Muscle layer of colon (tissue), 2 donors: ENCODE data around the gene SERPINB7.

Experiments used
- H3K27ac ChIP-seq: one replicate; pipeline ENCODE4 v1.7.0; 2013; ENCODE audit warnings: low read depth, mild to moderate bottlenecking, low read length, moderate library complexity
- H3K27me3 ChIP-seq, 2 donors: one replicate each; pipeline ENCODE4 v1.7.0; 2013; ENCODE audit warnings: low read length in 2 of 2, mild to moderate bottlenecking in 2 of 2; ENCODE audit not compliant: insufficient read depth in 2 of 2, control insufficient read depth in 1 of 2
- H3K36me3 ChIP-seq: one replicate; pipeline ENCODE4 v1.7.0; 2013; ENCODE audit warnings: mild to moderate bottlenecking, low read length; ENCODE audit not compliant: insufficient read depth
- H3K4me1 ChIP-seq: one replicate; pipeline ENCODE4 v1.7.0; 2013; ENCODE audit warnings: mild to moderate bottlenecking, low read length; ENCODE audit not compliant: insufficient read depth
- H3K4me3 ChIP-seq, 2 donors: one replicate each; pipeline ENCODE4 v1.7.0; 2013; ENCODE audit warnings: low read length in 2 of 2, low read depth in 1 of 2, mild to moderate bottlenecking in 1 of 2, moderate library complexity in 1 of 2
- H3K9ac ChIP-seq: one replicate; pipeline ENCODE4 v1.7.0; 2013; ENCODE audit warnings: low read length
- H3K9me3 ChIP-seq: one replicate; pipeline ENCODE4 v1.7.0; 2013; ENCODE audit warnings: mild to moderate bottlenecking, low read length
- donor health status: abdominal sarcoma.
- donor health status: Adenocarcinoma of cecum.

Gene SERPINB7, protein sequence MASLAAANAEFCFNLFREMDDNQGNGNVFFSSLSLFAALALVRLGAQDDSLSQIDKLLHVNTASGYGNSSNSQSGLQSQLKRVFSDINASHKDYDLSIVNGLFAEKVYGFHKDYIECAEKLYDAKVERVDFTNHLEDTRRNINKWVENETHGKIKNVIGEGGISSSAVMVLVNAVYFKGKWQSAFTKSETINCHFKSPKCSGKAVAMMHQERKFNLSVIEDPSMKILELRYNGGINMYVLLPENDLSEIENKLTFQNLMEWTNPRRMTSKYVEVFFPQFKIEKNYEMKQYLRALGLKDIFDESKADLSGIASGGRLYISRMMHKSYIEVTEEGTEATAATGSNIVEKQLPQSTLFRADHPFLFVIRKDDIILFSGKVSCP

DNA sequence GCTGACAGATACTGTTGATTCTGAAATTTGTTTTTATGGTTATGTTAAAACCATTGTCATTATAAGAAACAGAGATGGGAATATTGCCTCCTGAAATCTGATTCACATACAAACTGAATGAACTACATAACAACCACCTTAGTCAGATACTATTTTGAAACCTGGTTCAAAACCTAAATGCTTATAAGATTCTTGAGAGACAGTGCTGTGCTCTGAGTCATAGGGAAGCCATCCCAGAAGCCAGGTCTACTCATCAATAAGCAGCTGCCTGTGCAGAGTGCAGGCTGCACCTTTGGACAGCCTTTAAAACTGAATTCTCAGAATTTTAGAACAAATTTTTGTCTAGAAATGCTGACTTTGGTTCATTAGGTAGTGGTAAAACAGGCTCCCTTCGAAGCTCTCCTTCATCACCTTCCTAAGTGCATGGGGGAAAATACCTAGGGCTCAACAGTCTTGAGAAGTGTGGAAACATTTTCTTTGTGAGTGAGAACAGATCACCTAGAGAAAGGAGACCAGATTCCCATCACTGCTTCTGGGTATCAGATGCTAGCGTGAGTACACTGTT, at the start of gene SERPINB7:
TSS of gene SERPINB7 (plus strand) at position 253 of the 565 bp plus-strand sequence. CDS start 6,955 bp downstream, outside the sequence.
- Histone ChIP-seq H3K27ac (no peak within 1 kb of the TSS), H3K4me3 (no peak within 1 kb of the TSS), H3K27me3 (no peaks in the 10 kb centered on the region), H3K9me3 (no peaks in the 10 kb centered on the region), H3K4me1 (no peaks in the 10 kb centered on the region), H3K9ac (no peak within 1 kb of the TSS), H3K36me3 (no peaks in the 10 kb centered on the region)

DNA sequence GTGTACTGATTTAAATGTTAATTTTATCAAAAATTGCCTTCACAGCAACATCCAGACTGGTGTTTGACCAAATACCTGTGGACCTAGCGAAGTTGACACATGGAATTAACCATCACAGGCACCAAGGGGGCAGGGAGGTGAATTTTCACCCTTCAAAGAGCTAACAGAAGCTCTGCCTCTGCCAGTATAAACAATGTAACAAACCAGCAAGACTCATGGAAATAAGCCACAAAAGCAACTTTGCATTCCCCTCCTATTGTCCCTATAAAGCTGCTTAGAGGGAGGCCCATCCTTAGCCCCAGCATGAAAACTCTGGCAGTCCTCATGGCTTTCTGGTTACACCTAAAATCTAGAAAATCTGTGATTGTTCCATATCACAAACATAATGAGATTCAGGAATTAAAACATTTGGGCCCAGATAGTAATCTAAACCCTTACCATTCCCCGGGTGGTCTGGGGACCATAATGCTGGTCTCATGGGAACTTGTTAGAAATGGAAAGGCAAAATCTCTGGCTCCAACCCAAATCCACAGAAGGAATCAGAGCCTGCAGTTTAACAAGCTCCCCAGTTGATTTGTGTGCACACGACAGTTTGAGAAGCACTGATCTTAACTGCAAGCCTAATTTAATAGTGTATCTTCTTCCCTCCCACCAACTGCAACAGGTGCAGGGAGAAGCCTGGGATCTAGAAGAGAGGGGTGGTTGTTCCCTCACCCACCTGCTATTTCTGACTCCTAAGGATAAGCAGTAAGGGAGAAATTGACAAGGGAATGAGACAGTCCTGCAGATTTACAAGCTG, 49.3 kb upstream of the SERPINB7 start:
- no peaks in the 10 kb centered on the region for H3K9me3 ChIP-seq
- no peak overlapping the region for H3K9ac ChIP-seq
- no peaks in the 10 kb centered on the region for H3K27me3 ChIP-seq
- H3K27ac ChIP-seq = no peak overlapping the region
- no peaks in the 10 kb centered on the region for H3K36me3 ChIP-seq
- H3K4me1 ChIP-seq = peaks cover 10% of the 10 kb centered on the region
- H3K4me3 ChIP-seq = no peak overlapping the region

DNA sequence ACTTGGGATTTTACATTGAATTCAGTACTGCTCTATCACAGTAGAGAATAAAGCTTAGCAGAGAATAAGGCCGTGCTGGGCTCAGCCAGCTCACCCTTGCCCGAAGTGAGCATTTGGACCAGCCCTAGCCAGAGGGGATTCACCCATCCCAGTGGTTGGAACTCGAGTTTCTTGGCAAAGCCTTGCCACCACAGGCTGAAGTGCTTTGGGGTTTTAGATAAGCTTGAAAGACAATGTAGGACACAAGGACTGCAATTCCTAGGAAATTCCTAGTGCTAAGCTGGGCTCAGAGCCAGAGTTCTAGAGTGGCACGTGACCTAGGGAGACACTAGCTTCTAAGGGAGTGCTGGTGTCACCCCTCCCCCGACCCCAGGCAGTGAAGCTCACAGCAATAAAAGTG, 44.4 kb upstream of the SERPINB7 start:
- Histone ChIP-seq H3K27me3 (no peaks in the 10 kb centered on the region), H3K27ac (no peak overlapping the region), H3K9me3 (no peaks in the 10 kb centered on the region), H3K36me3 (no peaks in the 10 kb centered on the region), H3K4me1 (peaks cover 7% of the 10 kb centered on the region), H3K4me3 (no peak overlapping the region), H3K9ac (no peak overlapping the region)

DNA sequence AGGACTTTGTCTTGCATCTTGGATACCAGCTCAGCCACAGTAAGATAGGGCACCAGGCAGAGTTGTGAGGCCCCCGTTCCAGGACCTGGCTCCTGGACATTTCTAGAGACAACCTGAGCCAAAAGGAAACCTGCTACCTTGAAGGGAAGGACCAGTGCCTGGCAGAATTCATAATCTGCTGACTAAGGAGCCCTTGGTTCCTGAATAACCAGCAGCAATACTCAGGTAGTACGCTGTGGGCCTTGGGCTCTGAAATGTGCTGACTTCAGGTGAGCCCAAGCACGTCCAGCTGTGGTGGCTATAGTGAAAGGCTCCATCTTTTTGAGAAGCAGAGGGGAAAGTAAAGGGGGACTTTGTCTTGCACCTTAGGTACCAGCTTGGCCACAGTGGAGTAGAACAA, 44.0 kb upstream of the SERPINB7 start:
- no peaks in the 10 kb centered on the region for H3K27me3 ChIP-seq
- H3K4me3 ChIP-seq = no peak overlapping the region
- no peaks in the 10 kb centered on the region for H3K36me3 ChIP-seq
- H3K9ac ChIP-seq = no peak overlapping the region
- H3K4me1 ChIP-seq = peaks cover 2% of the 10 kb centered on the region
- no peaks in the 10 kb centered on the region for H3K9me3 ChIP-seq
- no peak overlapping the region for H3K27ac ChIP-seq

DNA sequence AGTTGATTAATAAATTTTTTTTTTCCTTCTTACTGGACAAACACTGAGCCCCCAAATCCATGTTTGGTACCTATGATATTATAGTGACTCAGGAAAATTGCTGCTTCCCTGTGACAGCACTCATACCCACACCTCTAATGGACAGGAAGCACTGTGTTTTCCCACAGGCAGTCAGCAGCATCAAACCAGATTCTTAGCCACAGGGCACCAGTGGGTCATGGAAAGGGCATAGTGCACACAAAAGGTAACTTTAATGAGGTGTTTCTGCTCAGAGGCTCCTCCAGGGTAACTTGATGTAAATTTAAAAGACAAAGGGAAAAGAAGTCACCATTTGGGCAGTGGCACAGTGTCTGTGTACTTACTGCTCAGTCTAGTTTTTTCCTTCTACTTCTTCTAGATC, 38.3 kb upstream of the SERPINB7 start:
- no peaks in the 10 kb centered on the region for H3K36me3 ChIP-seq
- H3K27me3 ChIP-seq = no peaks in the 10 kb centered on the region
- H3K4me1 ChIP-seq = no peaks in the 10 kb centered on the region
- H3K4me3 ChIP-seq = no peak overlapping the region
- no peaks in the 10 kb centered on the region for H3K9me3 ChIP-seq
- no peak overlapping the region for H3K27ac ChIP-seq
- H3K9ac ChIP-seq = no peak overlapping the region

DNA sequence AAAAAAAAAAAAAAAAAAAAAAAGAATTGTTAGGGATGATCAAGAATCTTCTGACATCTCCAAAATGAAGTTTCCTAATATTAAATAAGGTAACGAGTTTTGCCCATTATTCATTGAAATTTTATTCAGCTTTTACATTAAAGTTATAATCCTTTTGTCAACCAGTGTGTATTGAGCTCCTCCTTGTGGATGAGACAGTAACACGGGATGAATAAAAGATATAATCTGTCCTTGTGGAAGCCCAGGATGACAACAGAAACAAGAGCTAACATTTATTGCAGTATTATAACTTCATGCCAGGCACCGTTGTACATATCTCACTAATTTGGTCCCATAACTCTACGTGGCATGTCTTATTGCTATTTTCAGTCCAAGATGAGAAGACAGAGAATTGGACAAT, 33.4 kb upstream of the SERPINB7 start:
- no peak overlapping the region for H3K4me3 ChIP-seq
- no peaks in the 10 kb centered on the region for H3K4me1 ChIP-seq
- no peak overlapping the region for H3K9ac ChIP-seq
- H3K36me3 ChIP-seq = no peaks in the 10 kb centered on the region
- H3K27me3 ChIP-seq = no peaks in the 10 kb centered on the region
- H3K27ac ChIP-seq = no peak overlapping the region
- H3K9me3 ChIP-seq = no peaks in the 10 kb centered on the region

DNA sequence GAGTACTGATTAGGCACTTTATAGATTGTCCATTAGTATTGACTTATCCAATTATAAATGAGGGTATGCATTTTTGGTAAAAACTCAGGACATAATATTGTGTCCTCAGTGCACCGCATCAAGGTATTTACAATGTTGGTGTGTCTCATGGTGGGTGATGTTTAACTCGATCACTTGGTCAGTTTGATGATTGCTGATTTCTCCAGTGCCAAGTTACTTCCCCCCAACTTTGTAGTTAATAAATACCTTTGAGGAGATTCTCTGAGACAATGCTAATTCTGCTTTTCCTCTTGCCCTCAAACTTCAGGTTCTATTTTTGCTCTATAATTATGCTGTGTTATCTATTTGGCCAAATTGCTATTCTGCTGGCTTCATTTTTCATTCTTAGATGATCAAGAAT, 28.2 kb upstream of the SERPINB7 start:
- Histone ChIP-seq H3K27ac (no peak overlapping the region), H3K27me3 (no peaks in the 10 kb centered on the region), H3K4me1 (no peaks in the 10 kb centered on the region), H3K4me3 (no peak overlapping the region), H3K9me3 (no peaks in the 10 kb centered on the region), H3K36me3 (no peaks in the 10 kb centered on the region), H3K9ac (no peak overlapping the region)

DNA sequence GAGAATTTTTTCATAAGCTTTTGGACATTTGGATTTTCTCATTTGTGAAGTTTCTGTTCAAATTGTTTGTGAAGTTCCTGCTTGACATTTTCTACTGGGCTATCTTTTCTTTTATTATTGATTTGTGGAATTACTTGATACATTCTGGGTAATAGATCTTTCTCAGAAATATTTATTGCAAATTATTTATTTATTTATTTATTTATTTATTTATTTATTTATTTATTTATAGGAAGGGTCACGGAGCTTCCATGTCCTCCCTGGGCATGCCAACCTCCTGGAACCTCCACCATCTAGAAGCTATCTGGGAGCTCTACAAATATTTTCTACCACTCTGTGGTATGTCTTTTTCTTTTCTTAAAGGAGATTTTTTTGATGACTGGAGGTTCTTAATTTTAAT, 25.7 kb upstream of the SERPINB7 start:
- Histone ChIP-seq H3K36me3 (no peaks in the 10 kb centered on the region), H3K27ac (no peak overlapping the region), H3K9me3 (no peaks in the 10 kb centered on the region)

DNA sequence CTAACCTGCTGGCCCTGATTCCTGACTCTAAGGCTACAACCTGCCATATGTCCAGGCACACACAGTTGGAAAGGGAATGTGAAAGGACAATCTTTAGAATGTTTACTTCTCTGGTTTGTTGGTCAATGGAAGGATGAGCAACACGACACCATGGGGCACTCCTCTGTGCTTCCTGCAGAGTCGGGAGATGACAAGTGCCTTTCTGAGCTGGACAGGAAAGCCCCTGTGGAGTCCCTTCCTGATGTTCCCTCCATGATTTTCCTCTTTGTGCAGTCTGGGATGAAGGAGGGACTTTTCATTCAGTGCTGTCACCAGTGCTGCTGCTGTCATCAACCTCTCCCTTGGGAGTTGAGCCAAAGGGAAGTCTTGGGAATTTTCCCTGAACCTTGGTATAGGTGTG, 22.6 kb upstream of the SERPINB7 start:
- no peaks in the 10 kb centered on the region for H3K4me1 ChIP-seq
- no peaks in the 10 kb centered on the region for H3K9me3 ChIP-seq
- H3K27ac ChIP-seq = no peak overlapping the region
- H3K27me3 ChIP-seq = no peaks in the 10 kb centered on the region
- H3K9ac ChIP-seq = no peak overlapping the region
- no peak overlapping the region for H3K4me3 ChIP-seq
- no peaks in the 10 kb centered on the region for H3K36me3 ChIP-seq

More for the DNA sequence above, 25.7 kb upstream of the SERPINB7 start:
- Histone ChIP-seq H3K4me1 (no peaks in the 10 kb centered on the region), H3K27me3 (no peaks in the 10 kb centered on the region), H3K4me3 (no peak overlapping the region), H3K9ac (no peak overlapping the region)

DNA sequence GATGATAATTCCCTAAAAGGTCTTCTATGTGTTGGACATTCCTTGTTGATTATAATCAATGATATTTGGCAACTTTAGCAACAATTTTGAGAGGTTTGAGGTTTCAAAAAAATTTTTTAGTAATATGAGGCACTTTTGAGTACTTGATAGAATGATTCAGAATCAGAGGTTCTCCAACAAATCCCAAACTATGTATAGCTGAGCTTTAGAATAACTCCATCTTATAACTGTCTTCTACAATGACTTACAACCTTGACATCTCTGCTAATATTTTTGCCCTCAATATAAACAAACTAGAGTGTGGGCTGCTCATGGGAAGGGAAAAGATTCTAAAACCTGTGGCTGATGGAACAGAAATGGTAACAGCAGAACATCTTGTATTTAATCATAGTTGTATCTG, 21.5 kb upstream of the SERPINB7 start:
- Histone ChIP-seq H3K4me1 (no peaks in the 10 kb centered on the region), H3K4me3 (no peak overlapping the region), H3K9me3 (no peaks in the 10 kb centered on the region), H3K36me3 (no peaks in the 10 kb centered on the region), H3K27ac (no peak overlapping the region), H3K27me3 (no peaks in the 10 kb centered on the region), H3K9ac (no peak overlapping the region)

DNA sequence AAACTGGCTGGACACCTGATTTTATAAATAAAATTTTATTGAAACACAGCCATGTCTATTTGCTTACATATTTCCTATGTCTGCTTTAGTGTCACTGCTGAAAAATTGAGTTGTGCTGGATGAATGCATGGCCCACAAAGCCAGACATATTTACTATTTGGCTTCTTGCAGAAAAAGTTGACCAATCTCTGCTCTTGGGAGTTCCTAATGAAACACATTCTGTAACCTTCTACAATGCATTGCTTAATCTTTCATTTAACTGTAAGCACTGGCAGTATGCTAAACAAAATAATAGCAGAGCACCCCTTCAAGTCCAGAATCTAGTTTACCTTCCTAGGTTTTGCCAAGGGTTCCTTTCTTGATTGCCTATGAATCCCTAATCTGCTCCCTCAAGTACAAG, 17.7 kb upstream of the SERPINB7 start:
- no peaks in the 10 kb centered on the region for H3K9me3 ChIP-seq
- H3K36me3 ChIP-seq = no peaks in the 10 kb centered on the region
- H3K27ac ChIP-seq = no peak overlapping the region
- no peaks in the 10 kb centered on the region for H3K4me1 ChIP-seq
- H3K9ac ChIP-seq = no peak overlapping the region
- H3K27me3 ChIP-seq = no peaks in the 10 kb centered on the region
- H3K4me3 ChIP-seq = no peak overlapping the region
